ENCODE data around the gene PROM2. TPM values are rescaled to one million over a fixed set of nuclear protein-coding genes. Genes with fewer than 3 reads are reported as not detected.

PROM2 gene
- total RNA-seq, 1 donor from 2014 or later = 0.93 TPM

DNA sequence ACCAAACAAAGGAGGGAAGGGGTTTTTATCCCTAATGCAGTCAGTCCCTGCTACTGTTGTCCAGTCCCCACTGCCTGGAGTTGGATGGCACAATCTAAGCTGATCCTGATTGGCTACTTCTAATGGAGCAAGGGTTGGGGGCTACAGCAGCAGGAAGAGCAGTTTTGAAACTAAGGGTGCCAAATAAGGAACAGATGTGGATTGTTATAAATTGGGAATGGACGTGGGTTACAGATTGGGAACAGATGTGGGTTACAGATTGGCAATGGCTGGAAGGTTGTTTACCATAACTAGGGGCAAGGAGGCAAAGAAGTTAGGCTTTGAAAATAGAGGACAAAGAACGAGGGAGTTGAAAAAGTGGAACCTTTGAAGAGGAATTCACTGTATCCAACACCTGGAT lies 16.0 kb upstream of the PROM2 start:
- Mint-ChIP-seq H3K9me3 (ENCODE audit: unreplicated experiment) (peaks cover 29% of the 10 kb centered on the region), H3K36me3 (ENCODE audit: low read depth, unreplicated experiment) (peaks cover 8% of the 10 kb centered on the region), H3K27ac (ENCODE audit: unreplicated experiment) (no peak overlapping the region), H3K4me1 (ENCODE audit: low read depth, unreplicated experiment) (no peaks in the 10 kb centered on the region), H3K4me3 (ENCODE audit: unreplicated experiment) (no peak overlapping the region), H3K27me3 (ENCODE audit: low read depth, unreplicated experiment) (peaks cover 27% of the 10 kb centered on the region)
- FAIRE-seq (no peak), DNase-seq (ENCODE audit: low read depth) (no peak)
- no peak overlapping the region for H3K4me3 ChIP-seq (ENCODE audit: insufficient read depth, low read depth, low read length)
- no peaks in the 10 kb centered on the region for H3K27me3 ChIP-seq (ENCODE audit: insufficient read depth, low read length)
- H3K79me2 ChIP-seq (ENCODE audit: insufficient read depth, low read length) = no peaks in the 10 kb centered on the region
- no peak overlapping the region for H3K4me2 ChIP-seq (ENCODE audit: low read length)
- no peak overlapping the region for H2AFZ ChIP-seq (ENCODE audit: low read depth, low read length)
- H3K9me3 ChIP-seq (ENCODE audit: insufficient read depth, low read depth, low read length) = peaks cover 10% of the 10 kb centered on the region
- no peak overlapping the region for H3K9ac ChIP-seq (ENCODE audit: low read length)
- H3K4me1 ChIP-seq (ENCODE audit: insufficient read depth, low read length) = no peaks in the 10 kb centered on the region
- no peak overlapping the region for H3K27ac ChIP-seq (ENCODE audit: low read depth, low read length)
- TF ChIP-seq, protein P1, sequence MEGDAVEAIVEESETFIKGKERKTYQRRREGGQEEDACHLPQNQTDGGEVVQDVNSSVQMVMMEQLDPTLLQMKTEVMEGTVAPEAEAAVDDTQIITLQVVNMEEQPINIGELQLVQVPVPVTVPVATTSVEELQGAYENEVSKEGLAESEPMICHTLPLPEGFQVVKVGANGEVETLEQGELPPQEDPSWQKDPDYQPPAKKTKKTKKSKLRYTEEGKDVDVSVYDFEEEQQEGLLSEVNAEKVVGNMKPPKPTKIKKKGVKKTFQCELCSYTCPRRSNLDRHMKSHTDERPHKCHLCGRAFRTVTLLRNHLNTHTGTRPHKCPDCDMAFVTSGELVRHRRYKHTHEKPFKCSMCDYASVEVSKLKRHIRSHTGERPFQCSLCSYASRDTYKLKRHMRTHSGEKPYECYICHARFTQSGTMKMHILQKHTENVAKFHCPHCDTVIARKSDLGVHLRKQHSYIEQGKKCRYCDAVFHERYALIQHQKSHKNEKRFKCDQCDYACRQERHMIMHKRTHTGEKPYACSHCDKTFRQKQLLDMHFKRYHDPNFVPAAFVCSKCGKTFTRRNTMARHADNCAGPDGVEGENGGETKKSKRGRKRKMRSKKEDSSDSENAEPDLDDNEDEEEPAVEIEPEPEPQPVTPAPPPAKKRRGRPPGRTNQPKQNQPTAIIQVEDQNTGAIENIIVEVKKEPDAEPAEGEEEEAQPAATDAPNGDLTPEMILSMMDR (IDR thresholded peaks at IDR 0.05; ENCODE audit: insufficient read depth, low read depth, low read length) = no peak
- TF ChIP-seq EZH2 (IDR thresholded peaks at IDR 0.05; ENCODE audit: insufficient read depth, low read length) = no peak
- H3K36me3 ChIP-seq (ENCODE audit: insufficient read depth, low read length) = no peaks in the 10 kb centered on the region
- H4K20me1 ChIP-seq (ENCODE audit: insufficient read depth, low read length) = no peaks in the 10 kb centered on the region

DNA sequence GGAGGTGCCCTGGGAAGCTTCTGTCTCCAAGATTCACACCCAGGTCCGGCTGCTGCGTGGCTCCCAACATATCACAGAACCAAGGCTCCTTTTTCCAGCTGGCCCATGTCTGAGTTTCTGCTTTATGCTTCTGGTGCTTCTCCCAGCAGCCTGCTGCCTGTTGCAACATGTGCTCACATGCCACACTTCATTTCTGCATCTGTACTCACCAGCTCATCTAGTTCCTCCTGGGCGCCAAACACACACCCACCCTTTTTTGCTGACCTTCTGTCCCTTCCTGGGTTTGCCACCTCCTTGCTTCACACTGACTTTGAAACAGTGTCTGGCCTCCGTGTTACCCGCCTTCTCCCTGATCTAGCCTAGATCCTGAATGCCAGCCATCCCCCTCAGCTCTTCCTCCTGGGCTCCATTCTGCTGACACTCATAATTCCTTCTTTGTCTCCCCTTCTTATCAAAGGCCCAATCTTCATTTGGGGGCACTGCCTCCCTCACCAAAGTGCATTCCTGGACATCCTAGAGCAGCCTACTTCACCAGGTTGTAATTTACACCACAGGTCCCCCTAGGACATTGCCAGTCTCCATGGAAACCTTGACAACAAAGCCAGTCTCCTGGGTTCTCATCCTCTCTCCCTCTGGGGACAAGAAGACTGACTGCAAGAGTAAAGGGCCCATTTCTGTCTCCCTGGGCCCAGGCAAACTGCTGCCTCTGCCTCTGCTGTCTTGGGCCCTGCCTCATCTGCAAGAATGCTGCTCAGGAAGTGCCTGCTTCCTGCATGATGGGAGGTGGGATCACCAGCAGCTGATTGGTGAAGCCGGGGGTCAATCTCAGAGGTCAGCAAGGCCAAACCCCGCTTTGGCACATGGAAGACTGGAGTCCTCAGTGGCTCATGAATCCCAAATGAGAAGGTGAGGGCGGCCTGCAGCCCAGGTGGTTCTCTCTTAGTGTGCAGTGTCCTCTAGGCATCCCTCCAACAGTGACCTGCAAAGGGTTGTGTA lies 13.9 kb upstream of the PROM2 start:
- H4K20me1 ChIP-seq (ENCODE audit: insufficient read depth, low read length) = no peaks in the 10 kb centered on the region
- Mint-ChIP-seq H3K27ac (ENCODE audit: unreplicated experiment) (no peak overlapping the region), H3K36me3 (ENCODE audit: low read depth, unreplicated experiment) (peaks cover 8% of the 10 kb centered on the region), H3K9me3 (ENCODE audit: unreplicated experiment) (peaks cover 28% of the 10 kb centered on the region), H3K4me3 (ENCODE audit: unreplicated experiment) (no peak overlapping the region), H3K27me3 (ENCODE audit: low read depth, unreplicated experiment) (peaks cover 34% of the 10 kb centered on the region), H3K4me1 (ENCODE audit: low read depth, unreplicated experiment) (no peaks in the 10 kb centered on the region)
- no peak overlapping the region for H3K27ac ChIP-seq (ENCODE audit: low read depth, low read length)
- peaks cover 2% of the 10 kb centered on the region for H3K27me3 ChIP-seq (ENCODE audit: insufficient read depth, low read length)
- H3K36me3 ChIP-seq (ENCODE audit: insufficient read depth, low read length) = no peaks in the 10 kb centered on the region
- H3K9me3 ChIP-seq (ENCODE audit: insufficient read depth, low read depth, low read length) = peaks cover 10% of the 10 kb centered on the region
- no peak overlapping the region for H3K9ac ChIP-seq (ENCODE audit: low read length)
- no peak overlapping the region for H3K4me2 ChIP-seq (ENCODE audit: low read length)
- H3K79me2 ChIP-seq (ENCODE audit: insufficient read depth, low read length) = no peaks in the 10 kb centered on the region
- H3K4me1 ChIP-seq (ENCODE audit: insufficient read depth, low read length) = no peaks in the 10 kb centered on the region
- no peak overlapping the region for H3K4me3 ChIP-seq (ENCODE audit: insufficient read depth, low read depth, low read length)
- H2AFZ ChIP-seq (ENCODE audit: low read depth, low read length) = no peak overlapping the region
- no peak for TF ChIP-seq EZH2 (IDR thresholded peaks at IDR 0.05; ENCODE audit: insufficient read depth, low read length)
- DNase-seq (ENCODE audit: low read depth) = no peak
- no peak for FAIRE-seq

DNA sequence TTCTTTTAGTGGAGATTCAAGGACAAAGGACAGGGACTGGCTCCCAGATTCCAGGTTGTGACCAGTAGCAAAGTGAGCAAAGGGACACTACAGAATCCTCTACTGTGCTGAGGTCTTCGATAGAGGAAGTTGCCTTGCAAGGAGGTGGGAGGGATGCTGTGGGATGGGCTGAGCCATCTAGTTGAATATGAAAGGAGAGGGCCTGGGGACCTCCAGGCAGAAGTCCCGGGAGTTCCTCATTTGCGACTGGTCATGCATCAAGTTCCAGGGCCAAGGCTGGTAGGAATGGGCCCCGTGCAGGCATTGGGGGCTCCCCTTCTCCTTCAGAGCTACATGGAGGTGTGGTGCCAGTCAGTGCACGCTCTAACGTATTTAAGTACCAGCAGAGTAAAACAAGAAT lies 12.6 kb upstream of the PROM2 start:
- Mint-ChIP-seq H3K27ac (ENCODE audit: unreplicated experiment) (no peak overlapping the region), H3K36me3 (ENCODE audit: low read depth, unreplicated experiment) (peaks cover 8% of the 10 kb centered on the region), H3K4me3 (ENCODE audit: unreplicated experiment) (no peak overlapping the region), H3K9me3 (ENCODE audit: unreplicated experiment) (peaks cover 24% of the 10 kb centered on the region), H3K27me3 (ENCODE audit: low read depth, unreplicated experiment) (peaks cover 41% of the 10 kb centered on the region), H3K4me1 (ENCODE audit: low read depth, unreplicated experiment) (no peaks in the 10 kb centered on the region)
- Histone ChIP-seq H3K4me1 (ENCODE audit: insufficient read depth, low read length) (no peaks in the 10 kb centered on the region), H3K4me2 (ENCODE audit: low read length) (no peak overlapping the region), H3K36me3 (ENCODE audit: insufficient read depth, low read length) (no peaks in the 10 kb centered on the region), H2AFZ (ENCODE audit: low read depth, low read length) (no peak overlapping the region), H3K27ac (ENCODE audit: low read depth, low read length) (no peak overlapping the region), H3K4me3 (ENCODE audit: insufficient read depth, low read depth, low read length) (no peak overlapping the region), H3K27me3 (ENCODE audit: insufficient read depth, low read length) (peaks cover 5% of the 10 kb centered on the region), H3K9ac (ENCODE audit: low read length) (no peak overlapping the region), H3K9me3 (ENCODE audit: insufficient read depth, low read depth, low read length) (peaks cover 10% of the 10 kb centered on the region), H4K20me1 (ENCODE audit: insufficient read depth, low read length) (no peaks in the 10 kb centered on the region), H3K79me2 (ENCODE audit: insufficient read depth, low read length) (no peaks in the 10 kb centered on the region)
- TF ChIP-seq EZH2 (IDR thresholded peaks at IDR 0.05; ENCODE audit: insufficient read depth, low read length) = no peak
- TF ChIP-seq, protein P1 (IDR thresholded peaks at IDR 0.05; ENCODE audit: insufficient read depth, low read depth, low read length) = no peak
- no peak for FAIRE-seq
- no peak for DNase-seq (ENCODE audit: low read depth)
